ENCODE data around the gene ADAMTSL1. TPM values are rescaled to one million over a fixed set of nuclear protein-coding genes. Genes with fewer than 3 reads are reported as not detected.

The ADAMTSL1 gene
- total RNA-seq, 1 donor from 2014 or later, result 12.6 TPM

DNA sequence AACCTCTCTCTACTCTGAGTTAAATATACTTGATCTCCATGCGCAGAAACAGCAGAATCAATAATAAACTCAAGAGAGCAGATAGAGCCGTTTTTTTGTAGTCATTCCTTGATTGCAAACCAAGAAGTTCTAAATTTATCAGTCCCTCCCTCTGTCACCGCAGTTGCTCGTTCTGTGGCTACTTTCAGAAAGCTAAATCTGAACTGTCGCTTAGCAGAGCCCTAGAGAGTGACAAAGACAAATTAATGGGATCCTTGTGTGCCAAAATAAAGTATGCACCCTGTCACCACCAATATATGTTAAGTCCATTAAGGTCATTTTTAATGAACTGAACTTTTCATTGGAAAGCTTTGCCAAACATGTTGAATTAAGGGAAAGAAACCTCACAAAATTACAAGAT, 218.3 kb downstream of the ADAMTSL1 start:
- peaks cover 11% of the 10 kb centered on the region for H3K36me3 Mint-ChIP-seq (ENCODE audit: low read depth, unreplicated experiment)
- Histone ChIP-seq H3K4me3 (ENCODE audit: insufficient read depth, low read depth, low read length) (no peak overlapping the region), H2AFZ (ENCODE audit: low read depth, low read length) (no peak overlapping the region), H3K4me2 (ENCODE audit: low read length) (no peak overlapping the region), H3K27ac (ENCODE audit: low read depth, low read length) (no peak overlapping the region), H3K27me3 (ENCODE audit: insufficient read depth, low read length) (no peaks in the 10 kb centered on the region), H3K36me3 (ENCODE audit: insufficient read depth, low read length) (peaks cover 20% of the 10 kb centered on the region), H3K79me2 (ENCODE audit: insufficient read depth, low read length) (no peaks in the 10 kb centered on the region), H3K4me1 (ENCODE audit: insufficient read depth, low read length) (no peaks in the 10 kb centered on the region), H3K9me3 (ENCODE audit: insufficient read depth, low read depth, low read length) (no peaks in the 10 kb centered on the region), H3K9ac (ENCODE audit: low read length) (no peak overlapping the region), H4K20me1 (ENCODE audit: insufficient read depth, low read length) (no peaks in the 10 kb centered on the region)
- no peak overlapping the region for H3K4me3 Mint-ChIP-seq (ENCODE audit: unreplicated experiment)
- no peaks in the 10 kb centered on the region for H3K4me1 Mint-ChIP-seq (ENCODE audit: low read depth, unreplicated experiment)
- no peaks in the 10 kb centered on the region for H3K27me3 Mint-ChIP-seq (ENCODE audit: low read depth, unreplicated experiment)
- TF ChIP-seq, protein P1, sequence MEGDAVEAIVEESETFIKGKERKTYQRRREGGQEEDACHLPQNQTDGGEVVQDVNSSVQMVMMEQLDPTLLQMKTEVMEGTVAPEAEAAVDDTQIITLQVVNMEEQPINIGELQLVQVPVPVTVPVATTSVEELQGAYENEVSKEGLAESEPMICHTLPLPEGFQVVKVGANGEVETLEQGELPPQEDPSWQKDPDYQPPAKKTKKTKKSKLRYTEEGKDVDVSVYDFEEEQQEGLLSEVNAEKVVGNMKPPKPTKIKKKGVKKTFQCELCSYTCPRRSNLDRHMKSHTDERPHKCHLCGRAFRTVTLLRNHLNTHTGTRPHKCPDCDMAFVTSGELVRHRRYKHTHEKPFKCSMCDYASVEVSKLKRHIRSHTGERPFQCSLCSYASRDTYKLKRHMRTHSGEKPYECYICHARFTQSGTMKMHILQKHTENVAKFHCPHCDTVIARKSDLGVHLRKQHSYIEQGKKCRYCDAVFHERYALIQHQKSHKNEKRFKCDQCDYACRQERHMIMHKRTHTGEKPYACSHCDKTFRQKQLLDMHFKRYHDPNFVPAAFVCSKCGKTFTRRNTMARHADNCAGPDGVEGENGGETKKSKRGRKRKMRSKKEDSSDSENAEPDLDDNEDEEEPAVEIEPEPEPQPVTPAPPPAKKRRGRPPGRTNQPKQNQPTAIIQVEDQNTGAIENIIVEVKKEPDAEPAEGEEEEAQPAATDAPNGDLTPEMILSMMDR (IDR thresholded peaks at IDR 0.05; ENCODE audit: insufficient read depth, low read depth, low read length), result no peak
- TF ChIP-seq EZH2 (IDR thresholded peaks at IDR 0.05; ENCODE audit: insufficient read depth, low read length), result no peak
- no peak overlapping the region for H3K27ac Mint-ChIP-seq (ENCODE audit: unreplicated experiment)
- DNase-seq (ENCODE audit: low read depth) (no peak), FAIRE-seq (no peak)
- peaks cover 23% of the 10 kb centered on the region for H3K9me3 Mint-ChIP-seq (ENCODE audit: unreplicated experiment)

DNA sequence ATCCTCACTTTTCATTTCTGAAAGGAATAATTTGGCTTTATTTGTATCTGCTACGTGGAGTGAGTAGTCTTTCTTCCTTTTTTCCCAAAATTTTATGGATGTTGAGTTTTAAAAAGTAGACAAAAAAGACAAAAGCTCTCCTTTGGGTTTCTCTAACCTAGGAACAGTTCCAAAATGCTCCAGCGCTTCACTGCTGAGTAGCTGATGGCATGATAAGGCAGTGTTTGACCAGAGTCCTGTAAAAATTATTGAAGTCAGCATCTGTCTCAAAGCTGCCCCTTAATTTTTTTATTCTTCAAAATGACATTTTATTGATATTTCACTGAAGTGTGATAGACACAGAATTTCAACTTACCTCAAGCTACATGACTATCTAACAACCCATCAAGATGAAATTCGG, 219.0 kb downstream of the ADAMTSL1 start:
- Histone ChIP-seq H3K4me2 (ENCODE audit: low read length) (no peak overlapping the region), H3K27me3 (ENCODE audit: insufficient read depth, low read length) (no peaks in the 10 kb centered on the region), H2AFZ (ENCODE audit: low read depth, low read length) (no peak overlapping the region), H3K79me2 (ENCODE audit: insufficient read depth, low read length) (no peaks in the 10 kb centered on the region), H3K9me3 (ENCODE audit: insufficient read depth, low read depth, low read length) (no peaks in the 10 kb centered on the region), H3K36me3 (ENCODE audit: insufficient read depth, low read length) (peaks cover 17% of the 10 kb centered on the region), H3K4me1 (ENCODE audit: insufficient read depth, low read length) (no peaks in the 10 kb centered on the region), H3K4me3 (ENCODE audit: insufficient read depth, low read depth, low read length) (no peak overlapping the region), H3K9ac (ENCODE audit: low read length) (no peak overlapping the region), H4K20me1 (ENCODE audit: insufficient read depth, low read length) (no peaks in the 10 kb centered on the region), H3K27ac (ENCODE audit: low read depth, low read length) (no peak overlapping the region)
- no peaks in the 10 kb centered on the region for H3K4me1 Mint-ChIP-seq (ENCODE audit: low read depth, unreplicated experiment)
- TF ChIP-seq, protein P1 (IDR thresholded peaks at IDR 0.05; ENCODE audit: insufficient read depth, low read depth, low read length), result no peak
- no peak for TF ChIP-seq EZH2 (IDR thresholded peaks at IDR 0.05; ENCODE audit: insufficient read depth, low read length)
- DNase-seq (ENCODE audit: low read depth), result no peak
- no peak overlapping the region for H3K4me3 Mint-ChIP-seq (ENCODE audit: unreplicated experiment)
- H3K27me3 Mint-ChIP-seq (ENCODE audit: low read depth, unreplicated experiment), result no peaks in the 10 kb centered on the region
- H3K36me3 Mint-ChIP-seq (ENCODE audit: low read depth, unreplicated experiment), result peaks cover 11% of the 10 kb centered on the region
- H3K27ac Mint-ChIP-seq (ENCODE audit: unreplicated experiment), result no peak overlapping the region
- peaks cover 23% of the 10 kb centered on the region for H3K9me3 Mint-ChIP-seq (ENCODE audit: unreplicated experiment)
- no peak for FAIRE-seq

DNA sequence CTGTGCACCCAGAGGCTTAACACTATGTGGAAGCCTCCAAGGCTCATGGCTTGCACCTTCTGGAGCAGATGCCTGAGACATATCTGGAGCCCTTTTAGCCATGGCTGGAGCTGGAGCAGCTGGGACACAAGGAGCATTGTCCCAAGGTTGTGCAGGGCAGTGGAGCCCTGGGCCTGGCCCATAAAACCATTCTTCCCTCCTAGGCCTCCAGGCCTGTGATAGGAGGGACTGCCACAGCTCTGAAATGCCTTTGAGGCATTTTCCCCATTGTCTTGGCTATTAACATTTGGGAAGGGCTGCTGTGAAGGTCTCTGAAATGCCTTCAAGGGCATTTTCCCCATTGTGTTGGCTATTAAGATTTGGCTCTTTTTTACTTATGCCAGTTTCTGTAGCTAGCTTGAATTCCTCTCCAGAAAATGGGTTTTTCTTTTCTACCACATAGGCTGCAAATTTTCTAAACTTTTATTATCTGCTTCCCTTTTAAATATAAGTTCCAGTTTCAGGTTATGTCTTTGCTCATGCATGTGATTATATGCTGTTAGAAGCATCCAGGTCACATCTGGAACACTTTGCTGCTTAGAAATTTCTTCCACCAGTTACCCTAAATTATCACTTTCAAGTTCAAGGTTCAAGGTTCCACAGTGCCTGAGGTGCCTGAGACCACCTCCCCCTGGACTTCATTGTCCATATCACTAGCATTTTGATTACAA, 221.2 kb downstream of the ADAMTSL1 start:
- TF ChIP-seq, protein P1 (IDR thresholded peaks at IDR 0.05; ENCODE audit: insufficient read depth, low read depth, low read length), result no peak
- no peak for TF ChIP-seq EZH2 (IDR thresholded peaks at IDR 0.05; ENCODE audit: insufficient read depth, low read length)
- Histone ChIP-seq H4K20me1 (ENCODE audit: insufficient read depth, low read length) (no peaks in the 10 kb centered on the region), H3K79me2 (ENCODE audit: insufficient read depth, low read length) (no peaks in the 10 kb centered on the region), H3K27ac (ENCODE audit: low read depth, low read length) (no peak overlapping the region), H3K36me3 (ENCODE audit: insufficient read depth, low read length) (peaks cover 17% of the 10 kb centered on the region), H2AFZ (ENCODE audit: low read depth, low read length) (no peak overlapping the region), H3K9me3 (ENCODE audit: insufficient read depth, low read depth, low read length) (no peaks in the 10 kb centered on the region), H3K4me2 (ENCODE audit: low read length) (no peak overlapping the region), H3K27me3 (ENCODE audit: insufficient read depth, low read length) (no peaks in the 10 kb centered on the region), H3K9ac (ENCODE audit: low read length) (no peak overlapping the region), H3K4me3 (ENCODE audit: insufficient read depth, low read depth, low read length) (no peak overlapping the region), H3K4me1 (ENCODE audit: insufficient read depth, low read length) (no peaks in the 10 kb centered on the region)
- Mint-ChIP-seq H3K27ac (ENCODE audit: unreplicated experiment) (no peak overlapping the region), H3K27me3 (ENCODE audit: low read depth, unreplicated experiment) (no peaks in the 10 kb centered on the region), H3K4me3 (ENCODE audit: unreplicated experiment) (no peak overlapping the region), H3K36me3 (ENCODE audit: low read depth, unreplicated experiment) (peaks cover 11% of the 10 kb centered on the region), H3K9me3 (ENCODE audit: unreplicated experiment) (peaks cover 23% of the 10 kb centered on the region), H3K4me1 (ENCODE audit: low read depth, unreplicated experiment) (no peaks in the 10 kb centered on the region)
- DNase-seq (ENCODE audit: low read depth) (no peak), FAIRE-seq (no peak)

Data from astrocyte (in vitro differentiated cells and primary cell).